H1 (cell line): ENCODE results near the gene CTDP1.

Experiments
- POLR2A ChIP-seq, 2 experiments: IDR thresholded peaks; 1 replicate in 1 of 2; 2 replicates in 1 of 2; pipeline ENCODE4 v1.6.1; 2011; ENCODE audit warnings: low read depth in 2 of 2, low read length in 2 of 2, mild to moderate bottlenecking in 2 of 2; ENCODE audit errors: control extremely low read depth in 1 of 2
- RAD21 ChIP-seq, 2 experiments: IDR thresholded peaks in 1 of 2; conservative IDR thresholded peaks in 1 of 2; 2 replicates each; pipeline ENCODE4 v1.6.1; 2011; ENCODE audit warnings: low read depth in 2 of 2, low read length in 2 of 2, improper control_type of control experiment in 1 of 2, inconsistent platforms in 1 of 2, mild to moderate bottlenecking in 1 of 2, moderate library complexity in 1 of 2
- TF ChIP-seq, protein P1 (sequence below), 3 experiments: IDR thresholded peaks; 1 replicate in 2 of 3; 2 replicates in 1 of 3; pipeline versions ENCODE4 v1.5.1 to v1.6.1; 2011; ENCODE audit warnings: low read length in 3 of 3, mild to moderate bottlenecking in 3 of 3, inconsistent platforms in 2 of 3, low read depth in 1 of 3, moderate library complexity in 1 of 3; ENCODE audit not compliant: insufficient read depth in 1 of 3; ENCODE audit errors: control extremely low read depth in 1 of 3
- TF ChIP-seq, protein P2 (sequence below): IDR thresholded peaks from 2 replicates; pipeline ENCODE4 v1.6.1; 2012; ENCODE audit warnings: inconsistent platforms

DNA sequence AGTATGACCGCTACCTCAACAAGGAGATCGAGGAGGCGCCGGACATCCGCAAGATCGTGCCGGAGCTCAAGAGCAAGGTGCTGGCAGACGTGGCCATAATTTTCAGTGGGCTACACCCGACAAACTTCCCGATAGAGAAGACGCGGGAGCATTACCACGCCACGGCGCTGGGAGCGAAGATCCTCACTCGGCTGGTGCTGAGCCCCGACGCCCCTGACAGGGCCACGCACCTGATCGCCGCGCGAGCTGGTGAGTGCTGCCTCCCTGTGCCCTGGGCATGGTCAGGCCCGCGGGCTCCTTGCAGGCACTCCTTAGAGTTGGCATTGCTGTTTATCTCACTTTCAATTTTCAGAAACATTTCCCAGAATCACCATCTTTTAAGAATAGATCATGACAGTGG, 35.7 kb downstream of the CTDP1 start:
- TF ChIP-seq POLR2A (IDR thresholded peaks at IDR 0.05; ENCODE audit: control extremely low read depth in 1 of 2, low read depth in 2 of 2, low read length in 2 of 2) (no peak), RAD21 (IDR thresholded peaks at IDR 0.05 in 1 of 2, conservative IDR thresholded peaks at IDR 0.05 in 1 of 2; ENCODE audit: low read depth in 2 of 2, low read length in 2 of 2) (no peak)
- TF ChIP-seq, protein P1, sequence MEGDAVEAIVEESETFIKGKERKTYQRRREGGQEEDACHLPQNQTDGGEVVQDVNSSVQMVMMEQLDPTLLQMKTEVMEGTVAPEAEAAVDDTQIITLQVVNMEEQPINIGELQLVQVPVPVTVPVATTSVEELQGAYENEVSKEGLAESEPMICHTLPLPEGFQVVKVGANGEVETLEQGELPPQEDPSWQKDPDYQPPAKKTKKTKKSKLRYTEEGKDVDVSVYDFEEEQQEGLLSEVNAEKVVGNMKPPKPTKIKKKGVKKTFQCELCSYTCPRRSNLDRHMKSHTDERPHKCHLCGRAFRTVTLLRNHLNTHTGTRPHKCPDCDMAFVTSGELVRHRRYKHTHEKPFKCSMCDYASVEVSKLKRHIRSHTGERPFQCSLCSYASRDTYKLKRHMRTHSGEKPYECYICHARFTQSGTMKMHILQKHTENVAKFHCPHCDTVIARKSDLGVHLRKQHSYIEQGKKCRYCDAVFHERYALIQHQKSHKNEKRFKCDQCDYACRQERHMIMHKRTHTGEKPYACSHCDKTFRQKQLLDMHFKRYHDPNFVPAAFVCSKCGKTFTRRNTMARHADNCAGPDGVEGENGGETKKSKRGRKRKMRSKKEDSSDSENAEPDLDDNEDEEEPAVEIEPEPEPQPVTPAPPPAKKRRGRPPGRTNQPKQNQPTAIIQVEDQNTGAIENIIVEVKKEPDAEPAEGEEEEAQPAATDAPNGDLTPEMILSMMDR (IDR thresholded peaks at IDR 0.05; ENCODE audit: control extremely low read depth in 1 of 3, insufficient read depth in 1 of 3, low read depth in 1 of 3, low read length in 3 of 3), result no peak
- TF ChIP-seq, protein P2, sequence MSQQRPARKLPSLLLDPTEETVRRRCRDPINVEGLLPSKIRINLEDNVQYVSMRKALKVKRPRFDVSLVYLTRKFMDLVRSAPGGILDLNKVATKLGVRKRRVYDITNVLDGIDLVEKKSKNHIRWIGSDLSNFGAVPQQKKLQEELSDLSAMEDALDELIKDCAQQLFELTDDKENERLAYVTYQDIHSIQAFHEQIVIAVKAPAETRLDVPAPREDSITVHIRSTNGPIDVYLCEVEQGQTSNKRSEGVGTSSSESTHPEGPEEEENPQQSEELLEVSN, result no peak
